GM12801 (cell line): ENCODE measurements around the gene INO80.

Experiments used
- CTCF ChIP-seq: IDR thresholded peaks from one replicate; pipeline ENCODE4 v1.5.1; 2011; ENCODE audit warnings: control low read depth; ENCODE audit not compliant: insufficient read length; ENCODE audit errors: extremely low read depth

The INO80 gene

GRCh38 chr15:41105348-41106334 is 10.4 kb downstream of the INO80 start:
- TF ChIP-seq CTCF: no peak

DNA sequence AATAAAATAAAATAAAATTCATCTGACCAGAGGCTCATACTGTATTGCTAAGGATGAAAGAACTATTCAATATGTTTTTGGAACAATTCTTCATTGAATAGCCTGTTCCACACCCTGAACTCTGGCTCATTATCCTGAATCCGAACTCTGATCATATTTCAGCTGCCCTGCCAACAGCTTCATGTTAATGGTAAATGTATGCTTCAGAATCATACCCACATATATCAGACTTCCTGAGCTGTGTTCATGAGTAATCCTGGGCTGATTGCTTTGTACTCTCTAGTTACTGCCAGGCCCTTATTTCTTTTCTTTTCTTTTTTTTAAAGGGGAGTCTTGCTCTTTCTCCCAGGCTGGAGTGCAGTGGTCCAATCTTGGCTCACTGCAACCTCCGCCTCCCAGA is 11.8 kb downstream of the INO80 start:
- TF ChIP-seq CTCF: no peak

DNA sequence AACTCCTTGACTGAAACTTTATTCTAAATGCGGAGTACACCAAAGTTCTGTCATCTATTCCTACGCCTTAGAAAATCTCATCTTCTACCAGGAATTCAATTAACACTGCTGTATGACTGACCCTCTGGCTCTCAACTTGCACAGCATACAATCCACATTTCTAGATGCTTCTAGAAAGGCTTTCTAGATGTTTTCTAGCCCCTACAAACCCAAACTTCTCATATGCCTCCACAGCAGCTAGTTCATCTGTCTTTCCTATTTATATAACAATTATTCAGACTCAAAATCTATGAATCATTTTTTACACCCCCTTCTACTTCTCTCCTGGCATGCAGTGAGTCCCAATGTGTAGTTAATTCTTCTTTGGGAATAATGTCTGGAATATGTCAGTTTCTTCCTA is 13.2 kb downstream of the INO80 start:
- TF ChIP-seq CTCF: no peak

GRCh38 chr15:41096178-41096577 is 19.9 kb downstream of the INO80 start:
- no peak for TF ChIP-seq CTCF

DNA sequence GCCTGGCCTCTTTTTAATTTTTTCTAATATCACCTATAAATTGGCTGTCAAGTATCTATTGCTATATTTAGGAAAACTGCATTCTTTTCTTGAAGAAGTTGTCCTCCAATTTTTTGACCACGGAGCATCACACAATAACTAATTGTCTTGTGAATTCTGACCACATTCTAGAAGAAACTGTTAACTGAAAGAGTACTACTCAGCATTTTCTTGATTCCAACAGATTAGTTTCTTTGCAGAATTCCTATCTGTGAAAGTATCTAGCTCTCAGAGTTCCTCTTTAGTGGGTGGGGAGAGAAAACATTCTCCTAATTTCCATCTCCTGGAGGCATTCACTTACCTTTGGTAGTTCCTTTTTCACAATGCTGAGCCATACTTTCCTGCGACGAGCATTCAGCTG is 31.1 kb downstream of the INO80 start:
- TF ChIP-seq CTCF: no peak

GRCh38 chr15:41080144-41080543 is 35.9 kb downstream of the INO80 start:
- no peak for TF ChIP-seq CTCF

- TF ChIP-seq CTCF: no peak
Observed at GRCh38 chr15:41079717-41080116, 36.4 kb downstream of the INO80 start.
